ENCODE measurements around the gene TFDP1.

DNA sequence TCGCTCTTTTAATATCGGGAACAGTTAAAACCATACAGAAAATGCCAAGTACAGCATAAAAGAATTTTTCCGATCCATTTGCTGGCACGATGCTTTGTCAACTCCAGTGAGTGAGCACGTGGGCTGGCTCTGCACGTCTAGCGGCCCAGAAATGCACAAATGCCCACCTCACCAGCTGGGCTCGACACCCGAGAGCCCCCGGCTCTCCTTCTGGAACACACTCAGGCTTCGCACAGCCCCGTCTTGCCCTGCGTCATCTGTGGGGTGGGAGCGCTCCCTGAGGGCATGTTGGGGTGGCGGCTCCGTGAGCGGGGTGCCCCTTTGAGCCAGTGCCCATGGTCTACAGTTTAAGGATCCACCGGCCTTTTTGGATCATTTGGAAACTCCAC is 48.9 kb downstream of the TFDP1 start:
- TF ChIP-seq, protein P1, sequence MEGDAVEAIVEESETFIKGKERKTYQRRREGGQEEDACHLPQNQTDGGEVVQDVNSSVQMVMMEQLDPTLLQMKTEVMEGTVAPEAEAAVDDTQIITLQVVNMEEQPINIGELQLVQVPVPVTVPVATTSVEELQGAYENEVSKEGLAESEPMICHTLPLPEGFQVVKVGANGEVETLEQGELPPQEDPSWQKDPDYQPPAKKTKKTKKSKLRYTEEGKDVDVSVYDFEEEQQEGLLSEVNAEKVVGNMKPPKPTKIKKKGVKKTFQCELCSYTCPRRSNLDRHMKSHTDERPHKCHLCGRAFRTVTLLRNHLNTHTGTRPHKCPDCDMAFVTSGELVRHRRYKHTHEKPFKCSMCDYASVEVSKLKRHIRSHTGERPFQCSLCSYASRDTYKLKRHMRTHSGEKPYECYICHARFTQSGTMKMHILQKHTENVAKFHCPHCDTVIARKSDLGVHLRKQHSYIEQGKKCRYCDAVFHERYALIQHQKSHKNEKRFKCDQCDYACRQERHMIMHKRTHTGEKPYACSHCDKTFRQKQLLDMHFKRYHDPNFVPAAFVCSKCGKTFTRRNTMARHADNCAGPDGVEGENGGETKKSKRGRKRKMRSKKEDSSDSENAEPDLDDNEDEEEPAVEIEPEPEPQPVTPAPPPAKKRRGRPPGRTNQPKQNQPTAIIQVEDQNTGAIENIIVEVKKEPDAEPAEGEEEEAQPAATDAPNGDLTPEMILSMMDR (conservative IDR thresholded peaks at IDR 0.05) = no peak
- TF ChIP-seq EZH2 (IDR thresholded peaks at IDR 0.05; ENCODE audit: low read depth) = no peak
